ENCODE measurements around the gene SCFD2. TPM values are rescaled to one million over a fixed set of nuclear protein-coding genes. Genes with fewer than 3 reads are reported as not detected.
"Not testable (repeated sequence)": the region's sequence is repeated elsewhere in the genome, so short reads cannot be mapped to it uniquely, and the experiment has no call there.

Gene SCFD2
- total RNA-seq, 1 donor from 2014 or later, result 29.9 TPM

GRCh38 chr4:53150631-53151488, 215.0 kb downstream of the SCFD2 start:
- intact Hi-C loops (cut with micrococcal nuclease), result no loop called here

- intact Hi-C loops (cut with micrococcal nuclease), result no loop called here
These were observed 218.2 kb downstream of the SCFD2 start for GRCh38 chr4:53147711-53148110.

GRCh38 chr4:53147197-53147596, 218.7 kb downstream of the SCFD2 start:
- intact Hi-C loops (cut with micrococcal nuclease), result no loop called here

GRCh38 chr4:53141308-53141707, 224.6 kb downstream of the SCFD2 start:
- intact Hi-C loops (cut with micrococcal nuclease), result no loop called here

GRCh38 chr4:53139256-53139655, 226.6 kb downstream of the SCFD2 start:
- intact Hi-C loops (cut with micrococcal nuclease), result not testable (repeated sequence)

- intact Hi-C loops (cut with micrococcal nuclease), result no loop called here
These were observed 228.4 kb downstream of the SCFD2 start for GRCh38 chr4:53137468-53137867.

- intact Hi-C loops (cut with micrococcal nuclease), result no loop called here
These were observed 228.9 kb downstream of the SCFD2 start for GRCh38 chr4:53136954-53137353.

GRCh38 chr4:53132132-53132891, 233.5 kb downstream of the SCFD2 start:
- intact Hi-C loops (cut with micrococcal nuclease), result no loop called here

- intact Hi-C loops (cut with micrococcal nuclease), result no loop called here
These were observed 234.3 kb downstream of the SCFD2 start for GRCh38 chr4:53131562-53131925.

- intact Hi-C loops (cut with micrococcal nuclease), result no loop called here
These were observed 234.8 kb downstream of the SCFD2 start for GRCh38 chr4:53130896-53131561.

GRCh38 chr4:53128706-53129357, 237.0 kb downstream of the SCFD2 start:
- intact Hi-C loops (cut with micrococcal nuclease), result no loop called here

GRCh38 chr4:53128231-53128630, 237.6 kb downstream of the SCFD2 start:
- intact Hi-C loops (cut with micrococcal nuclease), result no loop called here

- intact Hi-C loops (cut with micrococcal nuclease), result no loop called here
These were observed 238.5 kb downstream of the SCFD2 start for GRCh38 chr4:53127365-53127764.

GRCh38 chr4:53126099-53126498, 239.8 kb downstream of the SCFD2 start:
- intact Hi-C loops (cut with micrococcal nuclease), result no loop called here

GRCh38 chr4:53123819-53124218, 242.0 kb downstream of the SCFD2 start:
- intact Hi-C loops (cut with micrococcal nuclease), result no loop called here

GRCh38 chr4:53123171-53123570, 242.7 kb downstream of the SCFD2 start:
- intact Hi-C loops (cut with micrococcal nuclease), result no loop called here

GRCh38 chr4:53122280-53123116, 243.4 kb downstream of the SCFD2 start:
- intact Hi-C loops (cut with micrococcal nuclease), result no loop called here

- intact Hi-C loops (cut with micrococcal nuclease), result no loop called here
These were observed 244.5 kb downstream of the SCFD2 start for GRCh38 chr4:53121264-53121865.

- intact Hi-C loops (cut with micrococcal nuclease), result no loop called here
These were observed 245.1 kb downstream of the SCFD2 start for GRCh38 chr4:53120778-53121177.

- intact Hi-C loops (cut with micrococcal nuclease), result no loop called here
These were observed 246.2 kb downstream of the SCFD2 start for GRCh38 chr4:53119680-53120079.
